ENCODE results near the gene ID3. TPM values are rescaled to one million over a fixed set of nuclear protein-coding genes. Genes with fewer than 3 reads are reported as not detected.

The ID3 gene
- total and polyA plus RNA-seq, 9 of the 15 experiments (the other 6 are each of a cell fraction or from before 2014, with no cell fraction given): 6.8 to 59.8 (median 23.5) TPM

DNA sequence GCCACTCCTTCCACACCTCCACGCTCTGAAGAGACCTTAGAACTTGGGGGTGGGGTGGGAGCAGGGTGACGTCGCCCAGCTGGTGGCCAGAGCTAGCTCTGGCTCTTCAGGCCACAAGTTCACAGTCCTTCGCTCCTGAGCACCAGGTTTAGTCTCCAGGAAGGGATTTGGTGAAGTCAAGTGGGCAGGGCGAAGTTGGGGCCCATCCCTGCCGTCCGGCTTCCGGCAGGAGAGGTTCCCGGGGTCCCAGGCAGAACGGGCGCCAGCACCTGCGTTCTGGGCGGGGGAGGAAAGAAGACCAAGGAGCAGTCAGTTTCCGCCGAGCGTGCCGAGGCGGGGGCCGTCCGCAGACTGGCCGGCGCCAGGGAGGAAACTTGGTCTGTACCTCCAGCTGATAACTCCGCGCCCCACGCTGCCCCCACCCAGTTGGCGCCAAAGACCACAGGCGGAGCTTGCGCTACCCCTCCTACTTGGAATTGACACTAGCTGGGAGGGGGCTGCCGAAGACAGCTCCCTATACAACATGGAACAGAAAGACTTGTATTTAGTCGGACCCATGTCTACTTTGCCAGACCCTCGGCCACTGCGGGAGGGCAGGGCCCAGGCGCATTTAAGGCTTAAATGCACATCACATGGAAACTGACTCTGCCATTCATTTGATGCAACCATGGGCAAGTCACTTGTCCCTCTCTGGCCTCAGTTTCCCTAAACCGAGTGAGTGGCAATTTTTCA lies 995 bp downstream of the ID3 start (continued):
- no peak for TF ChIP-seq ZNF212 (CRISPR knock-in tag; IDR thresholded peaks at IDR 0.05)
- no peak for TF ChIP-seq ZKSCAN8 (CRISPR knock-in tag; IDR thresholded peaks at IDR 0.05)
- peak; percentile 13 for TF ChIP-seq NUFIP1 (IDR thresholded peaks at IDR 0.05; ENCODE audit: partially characterized antibody)
- TF ChIP-seq ZNF146 (CRISPR knock-in tag; IDR thresholded peaks at IDR 0.05; ENCODE audit: unreplicated experiment): no peak
- TF ChIP-seq RBM14 (IDR thresholded peaks at IDR 0.05; ENCODE audit: borderline replicate concordance, insufficient read depth, low read depth, low read length): no peak
- no peak for TF ChIP-seq TFAM (CRISPR knock-in tag; conservative IDR thresholded peaks at IDR 0.05)
- TF ChIP-seq ZNF121 (CRISPR knock-in tag; conservative IDR thresholded peaks at IDR 0.05): no peak
- TF ChIP-seq PHB (CRISPR knock-in tag; IDR thresholded peaks at IDR 0.05): 0 out of 2 replicates have a peak, but pooled peaks have one; percentile 5
- peak; percentile 93; the same call in 1 of the 2 replicates for TF ChIP-seq ETV5 (CRISPR knock-in tag; IDR thresholded peaks at IDR 0.05; ENCODE audit: low read depth)
- peak; percentile 29; the same call in 1 of the 2 replicates for TF ChIP-seq ZFP91 (CRISPR knock-in tag; IDR thresholded peaks at IDR 0.05)
- no peak; the same call in 1 of the 2 replicates for TF ChIP-seq TEAD4 (IDR thresholded peaks at IDR 0.05; ENCODE audit: low read length)
- 0 out of 2 replicates have a peak, but pooled peaks have one; percentile 33 for TF ChIP-seq TEAD4 (CRISPR knock-in tag; IDR thresholded peaks at IDR 0.05; ENCODE audit: borderline replicate concordance)
- no peak; the same call in 1 of the 2 replicates for TF ChIP-seq ZNF511 (CRISPR knock-in tag; IDR thresholded peaks at IDR 0.05)
- TF ChIP-seq, protein P1, sequence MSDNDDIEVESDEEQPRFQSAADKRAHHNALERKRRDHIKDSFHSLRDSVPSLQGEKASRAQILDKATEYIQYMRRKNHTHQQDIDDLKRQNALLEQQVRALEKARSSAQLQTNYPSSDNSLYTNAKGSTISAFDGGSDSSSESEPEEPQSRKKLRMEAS (CRISPR knock-in tag; IDR thresholded peaks at IDR 0.05): peak; percentile 36; the same call in 1 of the 2 replicates
- peak; percentile 56; the same call in 1 of the 2 replicates for TF ChIP-seq GTF2F1 (IDR thresholded peaks at IDR 0.05; ENCODE audit: low read depth, low read length)
- TF ChIP-seq SRSF9 (IDR thresholded peaks at IDR 0.05; ENCODE audit: borderline replicate concordance, low read depth, low read length): no peak
- TF ChIP-seq ZNF57 (CRISPR knock-in tag; IDR thresholded peaks at IDR 0.05): no peak
- TF ChIP-seq ERF (CRISPR knock-in tag; IDR thresholded peaks at IDR 0.05): no peak
- no peak for TF ChIP-seq GTF2A2 (tag; IDR thresholded peaks at IDR 0.05)
- TF ChIP-seq RFX7 (CRISPR knock-in tag; IDR thresholded peaks at IDR 0.05): no peak
- TF ChIP-seq KLF10 (CRISPR knock-in tag; IDR thresholded peaks at IDR 0.05): no peak
- no peak for TF ChIP-seq ZNF184 (CRISPR knock-in tag; IDR thresholded peaks at IDR 0.05)
- no peak for TF ChIP-seq ZNF589 (CRISPR knock-in tag; IDR thresholded peaks at IDR 0.05; ENCODE audit: low read depth)
- TF ChIP-seq SIN3B (IDR thresholded peaks at IDR 0.05; ENCODE audit: low read depth): no peak
- no peak; a peak in 1 of 3 replicates for TF ChIP-seq CBX3 (IDR thresholded peaks at IDR 0.05; ENCODE audit: borderline replicate concordance in 1 of 2, low read length in 2 of 2)
- TF ChIP-seq HBP1 (CRISPR knock-in tag; IDR thresholded peaks at IDR 0.05): no peak
- no peak for TF ChIP-seq ZNF77 (CRISPR knock-in tag; IDR thresholded peaks at IDR 0.05)
